ENCODE data around the gene ARHGEF28.

Gene ARHGEF28

DNA sequence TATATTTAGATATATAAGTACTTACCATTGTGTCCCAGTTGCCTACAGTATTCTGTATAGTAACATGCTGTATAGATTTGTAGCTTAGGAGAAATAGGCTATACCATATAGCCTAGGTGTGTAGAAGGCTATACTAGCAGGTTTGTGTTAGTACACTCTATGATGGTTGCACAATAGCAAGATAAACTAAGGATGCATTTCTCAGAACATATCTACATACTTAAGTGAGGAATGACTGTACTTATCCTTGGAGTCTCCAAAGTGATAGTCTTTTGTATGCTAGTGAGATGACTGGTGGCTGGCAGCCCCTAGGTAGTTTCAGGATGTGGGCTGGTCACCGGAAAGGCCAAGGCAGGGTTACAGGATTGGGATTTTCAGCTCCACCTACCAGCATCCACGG is 208.7 kb downstream of the ARHGEF28 start:
- in situ Hi-C loops (cut with HindIII; ENCODE audit: low pct_unique_long_range_greater_than_20kb, low sequenced_read_pairs), result no loop called here
- no peak for DNase-seq (ENCODE audit: low read depth in 1 of 2, low spot score in 1 of 2)
- TF ChIP-seq JUND (IDR thresholded peaks at IDR 0.05; ENCODE audit: low read depth), result no peak

DNA sequence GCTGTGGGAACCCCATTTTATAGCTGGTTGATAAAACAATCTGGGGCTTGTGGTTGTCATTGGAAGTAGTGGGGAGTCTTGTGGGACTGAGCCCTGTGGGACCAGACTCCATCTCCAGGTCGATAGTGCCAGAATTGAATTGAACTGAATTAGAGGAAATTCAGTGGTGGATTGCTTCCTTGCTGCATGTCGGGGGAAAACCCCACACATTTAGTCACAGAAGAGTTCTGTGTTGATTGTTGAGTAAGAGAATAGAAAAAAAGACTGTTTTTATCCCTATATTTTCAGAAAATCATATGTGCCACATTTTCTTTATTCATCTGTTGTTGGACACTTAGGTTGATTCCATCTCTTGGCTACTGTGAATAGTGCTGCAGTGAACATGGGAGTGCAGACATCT is 209.7 kb downstream of the ARHGEF28 start:
- DNase-seq (ENCODE audit: low read depth in 1 of 2, low spot score in 1 of 2), result no peak
- in situ Hi-C loops (cut with HindIII; ENCODE audit: low pct_unique_long_range_greater_than_20kb, low sequenced_read_pairs), result no loop called here
- no peak for TF ChIP-seq JUND (IDR thresholded peaks at IDR 0.05; ENCODE audit: low read depth)

DNA sequence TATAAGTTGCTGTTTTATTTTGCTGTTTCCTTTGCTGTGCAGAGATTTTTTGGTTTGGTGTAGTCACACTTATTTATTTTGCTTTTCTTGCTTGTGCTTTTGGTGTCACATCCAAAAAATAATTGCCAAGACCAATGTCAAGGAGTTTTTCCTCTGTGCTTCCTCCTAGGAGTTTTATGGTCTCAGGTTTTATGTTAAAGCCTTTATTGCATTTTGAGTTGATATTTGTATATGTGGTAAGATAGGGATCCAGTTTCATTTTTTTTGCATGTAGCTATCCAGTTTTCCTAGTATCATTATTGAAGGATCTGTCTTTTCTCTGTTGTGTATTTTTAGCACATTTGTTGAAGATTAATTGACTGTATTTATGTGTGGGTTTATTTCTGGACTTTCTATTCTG is 210.6 kb downstream of the ARHGEF28 start:
- DNase-seq (ENCODE audit: low read depth in 1 of 2, low spot score in 1 of 2), result no peak
- no peak for TF ChIP-seq JUND (IDR thresholded peaks at IDR 0.05; ENCODE audit: low read depth)
- in situ Hi-C loops (cut with HindIII; ENCODE audit: low pct_unique_long_range_greater_than_20kb, low sequenced_read_pairs), result no loop called here

DNA sequence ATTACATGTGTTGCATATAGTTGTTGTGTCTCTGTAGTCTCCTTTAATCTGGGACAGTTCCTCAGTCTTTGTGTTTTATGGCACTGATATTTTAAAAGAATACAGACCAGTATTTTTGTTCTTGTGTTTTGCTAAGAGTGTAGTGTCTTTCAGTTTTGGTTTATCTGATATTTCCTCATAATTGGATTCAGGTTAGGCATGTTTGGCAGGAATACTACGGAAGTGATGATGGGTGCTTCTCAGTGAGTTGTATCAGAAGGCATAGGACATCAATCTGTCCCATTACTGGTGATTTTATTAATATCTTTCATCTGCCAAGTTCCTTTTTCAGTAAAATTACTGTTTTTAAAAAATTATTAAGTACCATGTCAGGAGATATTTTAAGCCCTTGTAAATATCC is 212.9 kb downstream of the ARHGEF28 start:
- DNase-seq (ENCODE audit: low read depth in 1 of 2, low spot score in 1 of 2), result peak in 1 of 2 experiments; percentile 57
- TF ChIP-seq JUND (IDR thresholded peaks at IDR 0.05; ENCODE audit: low read depth), result no peak
- in situ Hi-C loops (cut with HindIII; ENCODE audit: low pct_unique_long_range_greater_than_20kb, low sequenced_read_pairs), result no loop called here

DNA sequence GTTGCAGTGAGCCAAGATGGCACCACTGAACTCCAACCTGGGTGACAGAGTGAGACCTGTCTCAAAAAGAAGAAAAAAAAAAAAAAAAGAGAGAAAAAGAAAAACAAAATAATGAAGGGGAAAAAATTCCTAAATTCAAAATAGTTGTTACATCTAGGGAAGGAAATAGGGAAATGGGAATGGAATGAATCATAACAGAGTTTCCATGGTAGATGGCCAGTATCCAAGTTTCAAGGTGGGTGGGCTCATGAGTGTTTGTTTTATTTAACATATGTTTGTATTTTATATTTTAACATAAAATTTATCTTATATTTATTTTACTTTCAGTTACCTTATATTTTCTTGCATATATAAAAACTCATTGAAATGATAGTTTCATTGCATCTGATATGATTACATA is 215.6 kb downstream of the ARHGEF28 start:
- in situ Hi-C loops (cut with HindIII; ENCODE audit: low pct_unique_long_range_greater_than_20kb, low sequenced_read_pairs), result no loop called here
- no peak for DNase-seq (ENCODE audit: low read depth in 1 of 2, low spot score in 1 of 2)
- TF ChIP-seq JUND (IDR thresholded peaks at IDR 0.05; ENCODE audit: low read depth), result no peak

DNA sequence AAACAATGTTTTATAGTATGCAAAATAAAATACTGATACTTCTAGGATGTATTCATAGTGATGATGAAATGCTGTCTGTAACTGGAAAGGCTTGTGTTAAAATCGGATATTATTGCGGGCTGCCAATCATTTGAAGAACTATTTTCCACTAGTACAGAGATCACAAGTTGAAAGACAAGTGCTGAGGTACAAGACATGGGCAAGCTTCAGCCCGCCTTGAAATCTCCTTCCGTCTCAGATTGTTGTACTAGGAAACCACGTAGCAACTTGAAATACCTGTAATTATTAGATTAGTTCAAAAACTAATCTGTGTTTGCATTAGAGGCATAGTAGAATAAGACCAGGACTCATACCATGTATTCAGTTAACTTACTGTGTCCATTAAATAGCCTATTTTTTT is 218.2 kb downstream of the ARHGEF28 start:
- in situ Hi-C loops (cut with HindIII; ENCODE audit: low pct_unique_long_range_greater_than_20kb, low sequenced_read_pairs), result no loop called here
- no peak for DNase-seq (ENCODE audit: low read depth in 1 of 2, low spot score in 1 of 2)
- no peak for TF ChIP-seq JUND (IDR thresholded peaks at IDR 0.05; ENCODE audit: low read depth)

DNA sequence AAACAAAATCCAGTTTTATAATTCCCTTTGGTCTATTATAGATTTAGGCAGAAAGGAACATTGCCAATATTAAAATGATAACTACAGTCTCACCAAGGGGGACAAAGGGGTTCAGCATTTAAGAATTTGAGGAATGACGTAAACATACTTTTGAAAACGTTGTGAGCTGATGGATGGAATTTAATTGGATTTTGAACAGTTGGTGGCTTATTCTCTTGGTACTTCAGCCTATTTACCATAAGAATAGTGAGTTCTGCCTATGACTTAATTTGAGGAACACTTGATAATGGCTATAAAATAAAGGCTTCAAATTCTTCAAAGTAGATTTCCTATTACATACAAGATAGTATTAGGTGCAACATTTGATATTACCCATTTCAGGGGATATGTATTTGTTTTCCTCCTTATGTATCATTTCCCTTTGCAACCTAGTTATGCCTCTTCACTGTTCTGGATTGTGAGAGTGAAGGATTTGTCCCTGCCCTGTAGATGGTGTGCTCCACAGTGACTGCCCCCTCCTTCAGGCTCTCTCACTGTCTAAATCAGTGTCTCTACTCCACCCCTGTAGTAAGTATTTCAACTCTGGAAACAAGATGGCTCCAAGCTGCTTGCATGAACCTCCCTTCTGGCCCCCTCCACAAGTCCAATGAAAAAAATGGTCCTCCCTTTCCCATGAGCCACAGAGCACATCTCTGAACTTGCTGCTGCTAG is 225.6 kb downstream of the ARHGEF28 start:
- DNase-seq (ENCODE audit: low read depth in 1 of 2, low spot score in 1 of 2), result no peak
- in situ Hi-C loops (cut with HindIII; ENCODE audit: low pct_unique_long_range_greater_than_20kb, low sequenced_read_pairs), result no loop called here

DNA sequence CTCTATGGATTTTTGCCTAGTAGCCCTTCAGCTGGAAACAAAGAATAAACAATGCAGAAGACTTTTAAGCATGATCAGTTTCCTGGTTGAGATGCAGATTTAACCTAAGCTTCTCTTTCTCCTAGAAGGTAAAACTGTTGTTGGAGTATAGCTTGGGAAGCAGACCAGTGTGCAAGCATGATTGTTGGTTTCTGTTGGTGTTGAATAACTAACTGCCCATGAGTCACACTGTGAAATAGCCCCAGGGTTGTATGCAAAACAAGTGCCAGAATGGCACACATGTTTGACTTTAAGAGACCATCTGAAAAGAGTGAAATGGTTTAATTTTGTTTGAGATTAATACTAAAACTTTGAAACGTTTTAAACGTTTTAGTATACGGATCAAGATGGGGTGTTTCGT is 227.1 kb downstream of the ARHGEF28 start:
- in situ Hi-C loops (cut with HindIII; ENCODE audit: low pct_unique_long_range_greater_than_20kb, low sequenced_read_pairs), result no loop called here
- no peak for TF ChIP-seq JUND (IDR thresholded peaks at IDR 0.05; ENCODE audit: low read depth)
- peak; percentile 12 to 58 for DNase-seq (ENCODE audit: low read depth in 1 of 2, low spot score in 1 of 2)

More for the DNA sequence above, 225.6 kb downstream of the ARHGEF28 start:
- no peak for TF ChIP-seq JUND (IDR thresholded peaks at IDR 0.05; ENCODE audit: low read depth)

DNA sequence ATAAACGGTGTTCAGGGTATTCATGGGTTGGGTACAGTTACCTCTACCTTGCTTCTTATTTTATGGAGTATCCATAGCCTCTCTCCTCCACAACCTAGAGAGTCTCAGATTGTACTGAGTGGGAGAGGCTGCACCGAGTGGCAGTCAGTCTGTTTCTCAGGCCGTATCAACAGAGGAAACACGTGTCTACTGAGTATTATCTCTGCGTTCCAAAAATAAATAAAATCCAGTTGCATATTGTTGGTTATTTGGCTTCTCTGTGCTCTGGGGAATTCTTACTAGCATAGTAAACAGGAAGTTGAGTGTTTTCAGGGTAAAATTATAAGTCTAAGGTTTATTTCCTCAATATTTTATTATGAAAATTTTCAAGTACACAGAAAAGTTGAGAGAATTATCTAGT is 231.0 kb downstream of the ARHGEF28 start:
- no peak for TF ChIP-seq JUND (IDR thresholded peaks at IDR 0.05; ENCODE audit: low read depth)
- no peak for DNase-seq (ENCODE audit: low read depth in 1 of 2, low spot score in 1 of 2)
- in situ Hi-C loops (cut with HindIII; ENCODE audit: low pct_unique_long_range_greater_than_20kb, low sequenced_read_pairs), result no loop called here

DNA sequence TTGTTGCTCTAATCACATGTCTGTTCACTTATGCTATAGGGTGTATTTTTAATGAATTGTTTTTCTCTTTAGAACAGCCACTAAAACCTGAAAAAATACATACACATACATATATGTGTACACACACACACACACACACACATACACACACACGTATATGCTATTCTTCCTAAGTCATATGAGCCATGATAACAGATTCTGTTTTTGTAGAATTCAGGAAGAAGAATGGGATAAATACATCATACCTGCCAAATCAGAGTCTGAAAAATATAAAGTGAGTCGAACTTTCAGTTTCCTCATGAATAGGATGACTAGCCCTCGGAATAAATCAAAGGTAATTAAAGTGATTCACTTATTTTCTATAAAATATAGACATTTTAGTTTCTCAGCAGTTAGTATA is 231.4 kb downstream of the ARHGEF28 start:
- no peak for TF ChIP-seq JUND (IDR thresholded peaks at IDR 0.05; ENCODE audit: low read depth)
- in situ Hi-C loops (cut with HindIII; ENCODE audit: low pct_unique_long_range_greater_than_20kb, low sequenced_read_pairs), result no loop called here
- DNase-seq (ENCODE audit: low read depth in 1 of 2, low spot score in 1 of 2), result no peak

DNA sequence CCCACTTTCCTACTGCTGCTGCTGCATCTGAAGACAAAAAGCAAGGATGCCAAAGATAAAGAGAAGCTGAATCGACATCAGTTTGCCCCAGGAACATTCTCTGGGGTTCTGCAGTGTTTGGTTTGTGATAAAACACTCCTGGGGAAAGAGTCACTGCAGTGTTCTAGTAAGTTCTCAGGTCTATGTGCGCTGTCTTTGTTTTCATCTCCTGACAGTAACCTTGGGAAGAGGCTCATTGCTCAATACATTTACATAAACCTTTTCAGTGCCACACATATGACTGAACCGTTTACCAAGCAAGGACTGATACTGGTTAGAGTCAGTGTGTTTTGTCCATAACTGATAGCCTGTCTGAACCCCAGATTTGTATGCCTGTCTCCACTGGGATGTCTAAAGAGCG is 232.1 kb downstream of the ARHGEF28 start:
- no peak for DNase-seq (ENCODE audit: low read depth in 1 of 2, low spot score in 1 of 2)
- TF ChIP-seq JUND (IDR thresholded peaks at IDR 0.05; ENCODE audit: low read depth), result no peak

DNA sequence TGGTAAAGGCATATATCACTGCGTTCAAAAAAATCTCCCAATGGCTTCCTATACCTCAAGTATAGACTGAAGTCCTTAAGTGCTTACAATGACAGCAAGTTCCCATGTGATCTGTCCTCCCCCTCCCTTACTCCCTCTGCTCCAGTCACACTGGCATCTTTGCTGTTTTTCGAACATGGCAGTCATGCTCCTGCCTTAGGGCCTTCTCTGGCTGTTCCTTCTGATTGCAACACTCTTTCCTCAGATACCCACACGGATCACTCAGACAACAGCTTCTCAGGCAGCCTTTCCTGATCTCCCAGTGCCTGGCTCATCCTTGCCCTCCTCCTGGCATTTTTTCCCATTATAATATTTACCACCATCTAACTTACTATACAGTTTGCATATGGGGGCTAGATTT is 232.8 kb downstream of the ARHGEF28 start:
- in situ Hi-C loops (cut with HindIII; ENCODE audit: low pct_unique_long_range_greater_than_20kb, low sequenced_read_pairs), result no loop called here
- TF ChIP-seq JUND (IDR thresholded peaks at IDR 0.05; ENCODE audit: low read depth), result no peak
- DNase-seq (ENCODE audit: low read depth in 1 of 2, low spot score in 1 of 2), result no peak

More for the DNA sequence above, 232.1 kb downstream of the ARHGEF28 start:
- in situ Hi-C loops (cut with HindIII; ENCODE audit: low pct_unique_long_range_greater_than_20kb, low sequenced_read_pairs), result no loop called here

DNA sequence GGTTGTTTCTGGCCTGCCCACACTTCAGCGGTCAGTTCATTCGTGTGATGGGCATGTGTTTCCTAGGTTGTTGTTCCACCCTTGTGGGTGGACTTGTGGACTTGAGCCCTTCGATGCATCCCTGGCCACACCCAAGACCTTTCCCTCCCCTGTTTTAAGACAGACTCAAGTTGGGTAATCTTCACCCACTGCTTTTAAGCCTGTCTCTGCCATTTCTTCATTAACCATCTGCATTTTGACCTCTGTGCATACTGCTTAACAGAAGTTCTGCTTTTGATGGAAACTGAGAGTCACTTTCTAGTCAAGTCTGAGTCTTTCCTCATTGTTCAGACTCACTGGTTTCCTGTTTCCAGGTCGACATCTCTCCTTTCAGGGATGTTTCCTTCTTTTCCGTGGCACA is 233.7 kb downstream of the ARHGEF28 start:
- in situ Hi-C loops (cut with HindIII; ENCODE audit: low pct_unique_long_range_greater_than_20kb, low sequenced_read_pairs), result no loop called here
- DNase-seq (ENCODE audit: low read depth in 1 of 2, low spot score in 1 of 2), result no peak
- TF ChIP-seq JUND (IDR thresholded peaks at IDR 0.05; ENCODE audit: low read depth), result no peak
